Upper lobe of right lung (tissue), 1 donor: ENCODE results near the gene FBXO24. TPM values are rescaled to one million over a fixed set of nuclear protein-coding genes. Genes with fewer than 3 reads are reported as not detected.

Source experiments
- ATAC-seq: fragments of 200-7000 bp; cut with Tn5 transposase; one replicate; pipeline ENCODE4 v1.9.1; 2020; ENCODE audit warnings: mild to moderate bottlenecking, moderate library complexity
- DNase-seq: peaks from one replicate; pipeline ENCODE4 v3.0.0-alpha.2; 2020
- H3K27ac ChIP-seq: fragments of 200-600 bp; one replicate; pipeline ENCODE4 v1.8.0; 2022
- H3K27me3 ChIP-seq: fragments of 200-600 bp; one replicate; pipeline ENCODE4 v1.8.0; 2022; ENCODE audit warnings: mild to moderate bottlenecking
- H3K36me3 ChIP-seq: fragments of 200-600 bp; one replicate; pipeline ENCODE4 v1.8.0; 2022
- H3K4me1 ChIP-seq: fragments of 200-600 bp; one replicate; pipeline ENCODE4 v1.8.0; 2022
- H3K4me3 ChIP-seq: fragments of 200-600 bp; one replicate; pipeline ENCODE4 v1.8.0; 2022; ENCODE audit warnings: mild to moderate bottlenecking
- H3K9me3 ChIP-seq: fragments of 200-600 bp; one replicate; pipeline ENCODE4 v1.8.0; 2022
- CTCF ChIP-seq: fragments of 200-600 bp; IDR thresholded peaks from one replicate; pipeline ENCODE4 v1.8.0; 2022; ENCODE audit warnings: antibody characterized with exemption
- intact Hi-C: fragments of 100-400 bp; cut with DNase I; formaldehyde crosslinking; loops from one replicate; pipeline ENCODE4 v1.11.0; 2022
- total RNA-seq: library from RNA; stranded (reverse); fragmentation: NEBNext Ultra II Directional; extraction: Animal tissue kit (Norgen Biotek cat#: 25700); gene quantifications from one replicate; pipeline ENCODE4 v1.2.1, GENCODE V29; 2021
- donor health status: DM: no; HTN: yes; CAD: no; lungs with severe emphysema.

FBXO24 gene
- total RNA-seq, 1 donor from 2014 or later = 1.4 TPM

- ATAC-seq (no peak), DNase-seq (no peak)
- TF ChIP-seq CTCF = no peak
- H3K4me1 ChIP-seq = peaks cover 18% of the 10 kb centered on the region
- no peak overlapping the region for H3K4me3 ChIP-seq
- intact Hi-C loops = no loop called here
- H3K27me3 ChIP-seq = no peaks in the 10 kb centered on the region
- H3K36me3 ChIP-seq = no peaks in the 10 kb centered on the region
- H3K9me3 ChIP-seq = no peaks in the 10 kb centered on the region
- no peak overlapping the region for H3K27ac ChIP-seq
Observed at GRCh38 chr7:100607111-100607510, 21.0 kb downstream of the FBXO24 start.

- H3K36me3 ChIP-seq = no peaks in the 10 kb centered on the region
- no peak for DNase-seq
- H3K4me3 ChIP-seq = no peak overlapping the region
- TF ChIP-seq CTCF = no peak
- intact Hi-C loops = loop anchor here (10.0 kb wide), 1 partner anchor 75 kb away; no protein-coding TSS in a partner anchor
- H3K4me1 ChIP-seq = peaks cover 18% of the 10 kb centered on the region
- H3K27me3 ChIP-seq = no peaks in the 10 kb centered on the region
- peak overlapping the region; percentile 6 for H3K27ac ChIP-seq
- no peak for ATAC-seq
- no peaks in the 10 kb centered on the region for H3K9me3 ChIP-seq
Observed at GRCh38 chr7:100609958-100610357, 23.8 kb downstream of the FBXO24 start.

- no peak for TF ChIP-seq CTCF
- Histone ChIP-seq H3K9me3 (no peaks in the 10 kb centered on the region), H3K4me3 (peak within 1 kb of the TSS; percentile 78), H3K36me3 (no peaks in the 10 kb centered on the region), H3K4me1 (peaks cover 13% of the 10 kb centered on the region), H3K27me3 (no peaks in the 10 kb centered on the region), H3K27ac (peak within 1 kb of the TSS; percentile 95)
- intact Hi-C loops = loop anchor here (10.0 kb wide), 1 partner anchor 73 kb away; no protein-coding TSS in a partner anchor
- DNase-seq (peak; percentile 99), ATAC-seq (peak; percentile 98)
Observed at GRCh38 chr7:100611983-100612729, 26.0 kb downstream of the FBXO24 start, which contains the start of gene MOSPD3. Gene MOSPD3, plus strand, starts transcription at chr7:100612540. Its CDS starts 252 bp downstream, at chr7:100612792.

- Histone ChIP-seq H3K36me3 (no peaks in the 10 kb centered on the region), H3K27ac (peak overlapping the region; percentile 95), H3K9me3 (no peaks in the 10 kb centered on the region), H3K4me1 (peaks cover 13% of the 10 kb centered on the region), H3K4me3 (peak overlapping the region; percentile 78), H3K27me3 (no peaks in the 10 kb centered on the region)
- intact Hi-C loops = loop anchor here (10.0 kb wide), 1 partner anchor 72 kb away; no protein-coding TSS in a partner anchor
- no peak for TF ChIP-seq CTCF
- DNase-seq = peak; percentile 69
- ATAC-seq = no peak
Observed at GRCh38 chr7:100612730-100613390, 26.7 kb downstream of the FBXO24 start.

GRCh38 chr7:100613412-100614175 lies 27.5 kb downstream of the FBXO24 start:
- Histone ChIP-seq H3K27me3 (no peaks in the 10 kb centered on the region), H3K4me3 (peak overlapping the region; percentile 78), H3K36me3 (no peaks in the 10 kb centered on the region), H3K4me1 (peaks cover 13% of the 10 kb centered on the region), H3K9me3 (no peaks in the 10 kb centered on the region), H3K27ac (no peak overlapping the region)
- no peak for ATAC-seq
- DNase-seq = no peak
- TF ChIP-seq CTCF = no peak
- intact Hi-C loops = loop anchor here (10.0 kb wide), 1 partner anchor 71 kb away; no protein-coding TSS in a partner anchor
